Measurements from ENCODE around the gene MINDY2.

The MINDY2 gene, protein sequence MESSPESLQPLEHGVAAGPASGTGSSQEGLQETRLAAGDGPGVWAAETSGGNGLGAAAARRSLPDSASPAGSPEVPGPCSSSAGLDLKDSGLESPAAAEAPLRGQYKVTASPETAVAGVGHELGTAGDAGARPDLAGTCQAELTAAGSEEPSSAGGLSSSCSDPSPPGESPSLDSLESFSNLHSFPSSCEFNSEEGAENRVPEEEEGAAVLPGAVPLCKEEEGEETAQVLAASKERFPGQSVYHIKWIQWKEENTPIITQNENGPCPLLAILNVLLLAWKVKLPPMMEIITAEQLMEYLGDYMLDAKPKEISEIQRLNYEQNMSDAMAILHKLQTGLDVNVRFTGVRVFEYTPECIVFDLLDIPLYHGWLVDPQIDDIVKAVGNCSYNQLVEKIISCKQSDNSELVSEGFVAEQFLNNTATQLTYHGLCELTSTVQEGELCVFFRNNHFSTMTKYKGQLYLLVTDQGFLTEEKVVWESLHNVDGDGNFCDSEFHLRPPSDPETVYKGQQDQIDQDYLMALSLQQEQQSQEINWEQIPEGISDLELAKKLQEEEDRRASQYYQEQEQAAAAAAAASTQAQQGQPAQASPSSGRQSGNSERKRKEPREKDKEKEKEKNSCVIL
- 37.2 to 45.9 (median 44.4) reads per million in 3 donors for total RNA-seq

DNA sequence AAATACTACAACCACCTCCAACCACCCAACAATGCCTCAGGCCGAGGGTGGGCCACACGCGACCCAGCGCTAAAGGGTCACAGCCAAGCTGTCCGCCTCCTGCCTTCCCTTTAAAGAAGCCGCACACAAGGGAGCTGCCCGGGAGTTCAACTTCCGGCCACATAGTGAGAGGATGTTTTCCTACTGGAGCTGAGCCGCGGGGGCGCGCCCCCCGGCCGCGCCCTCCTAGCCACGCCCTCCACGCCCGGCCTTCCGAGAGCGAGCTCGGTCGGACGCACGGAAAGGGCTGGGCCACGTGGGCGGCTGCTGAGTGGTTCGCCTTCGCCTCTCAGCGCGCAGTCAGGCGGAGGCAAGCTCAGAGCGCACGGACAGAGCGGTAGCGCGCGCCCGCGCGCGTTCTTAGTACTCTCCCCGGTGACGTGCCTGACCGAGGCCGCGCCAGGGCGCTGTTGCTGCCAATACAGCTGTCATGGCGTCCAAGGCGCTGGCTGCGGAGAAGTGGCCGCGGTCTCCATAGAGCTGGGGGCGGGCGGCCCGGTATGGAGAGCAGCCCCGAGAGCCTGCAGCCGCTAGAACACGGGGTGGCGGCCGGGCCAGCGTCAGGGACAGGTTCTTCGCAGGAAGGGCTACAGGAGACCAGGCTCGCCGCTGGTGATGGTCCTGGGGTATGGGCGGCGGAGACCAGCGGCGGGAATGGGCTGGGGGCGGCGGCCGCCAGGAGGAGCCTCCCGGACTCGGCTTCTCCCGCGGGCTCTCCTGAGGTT, at the start of gene MINDY2:
Gene MINDY2 (plus strand): TSS at position 446 of the 764 bp plus-strand sequence. CDS start 94 bp downstream, at position 540.
- no peaks in the 10 kb centered on the region for H3K27me3 ChIP-seq (replicated peaks; ENCODE audit: control insufficient read depth, insufficient read depth, low read length, poor library complexity, severe bottlenecking)
- H3K9me3 ChIP-seq (ENCODE audit: control insufficient read depth, low read length), result no peaks in the 10 kb centered on the region
- peak; percentile 80 to 87 (median 84) for DNase-seq
- H3K4me1 ChIP-seq (ENCODE audit: control insufficient read depth, insufficient read depth, low read length, poor library complexity, severe bottlenecking), result peaks cover 13% of the 10 kb centered on the region
- peak within 1 kb of the TSS; percentile 64 for H3K27ac ChIP-seq (ENCODE audit: insufficient read depth, low read length, poor library complexity, severe bottlenecking)
- no peaks in the 10 kb centered on the region for H3K36me3 ChIP-seq (ENCODE audit: control insufficient read depth, insufficient read depth, low read length)
- peak within 1 kb of the TSS; percentile 99 for H3K4me3 ChIP-seq (ENCODE audit: insufficient read depth, low read depth, low read length, poor library complexity, severe bottlenecking)

DNA sequence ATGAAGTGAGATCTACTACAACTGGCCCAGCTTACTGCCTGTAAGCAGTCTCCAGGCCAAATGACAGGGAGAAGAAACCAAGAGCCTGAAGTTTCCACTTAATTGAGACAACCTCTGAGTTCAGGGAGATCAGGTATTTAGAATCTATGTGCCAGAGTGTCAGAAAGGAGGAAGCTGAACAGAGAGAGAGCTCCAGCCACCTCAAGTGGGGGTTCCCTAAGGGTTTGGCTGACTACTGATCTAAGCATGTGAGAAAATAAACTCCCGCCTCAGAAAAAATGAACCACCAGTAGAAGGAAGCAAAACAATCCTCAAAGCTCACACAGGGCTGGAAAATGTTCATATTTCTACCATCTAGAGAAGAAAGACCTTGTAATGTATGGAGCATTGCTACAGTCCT, 46.6 kb upstream of the MINDY2 start:
- Histone ChIP-seq H3K4me3 (ENCODE audit: insufficient read depth, low read depth, low read length, poor library complexity, severe bottlenecking) (no peak overlapping the region), H3K36me3 (ENCODE audit: control insufficient read depth, insufficient read depth, low read length) (no peaks in the 10 kb centered on the region), H3K4me1 (ENCODE audit: control insufficient read depth, insufficient read depth, low read length, poor library complexity, severe bottlenecking) (no peaks in the 10 kb centered on the region), H3K27me3 (replicated peaks; ENCODE audit: control insufficient read depth, insufficient read depth, low read length, poor library complexity, severe bottlenecking) (no peaks in the 10 kb centered on the region), H3K27ac (ENCODE audit: insufficient read depth, low read length, poor library complexity, severe bottlenecking) (no peak overlapping the region), H3K9me3 (ENCODE audit: control insufficient read depth, low read length) (no peaks in the 10 kb centered on the region)
- no peak for DNase-seq

DNA sequence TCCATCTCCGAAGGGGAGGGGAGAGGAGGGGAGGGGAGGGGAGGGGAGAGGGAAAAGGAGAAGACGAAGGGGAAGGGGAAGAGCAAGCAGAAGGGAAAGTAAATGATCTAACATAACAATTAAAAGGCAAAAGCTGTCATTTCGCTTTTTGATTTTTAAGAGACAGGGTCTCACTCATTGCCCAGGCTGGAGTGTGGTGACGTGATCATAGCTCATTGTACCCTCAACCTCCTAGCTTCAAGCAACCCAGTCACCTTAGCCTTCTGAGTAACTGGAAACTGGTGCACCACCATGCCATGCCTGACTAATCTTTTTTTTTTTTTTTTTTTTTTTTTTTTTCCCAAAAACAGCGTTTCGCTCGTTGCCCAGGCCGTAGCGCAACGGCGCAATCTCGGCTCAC, 44.2 kb upstream of the MINDY2 start:
- H3K27me3 ChIP-seq (replicated peaks; ENCODE audit: control insufficient read depth, insufficient read depth, low read length, poor library complexity, severe bottlenecking), result no peaks in the 10 kb centered on the region
- no peaks in the 10 kb centered on the region for H3K9me3 ChIP-seq (ENCODE audit: control insufficient read depth, low read length)
- H3K36me3 ChIP-seq (ENCODE audit: control insufficient read depth, insufficient read depth, low read length), result no peaks in the 10 kb centered on the region
- H3K4me3 ChIP-seq (ENCODE audit: insufficient read depth, low read depth, low read length, poor library complexity, severe bottlenecking), result no peak overlapping the region
- no peaks in the 10 kb centered on the region for H3K4me1 ChIP-seq (ENCODE audit: control insufficient read depth, insufficient read depth, low read length, poor library complexity, severe bottlenecking)
- no peak for DNase-seq
- H3K27ac ChIP-seq (ENCODE audit: insufficient read depth, low read length, poor library complexity, severe bottlenecking), result no peak overlapping the region

DNA sequence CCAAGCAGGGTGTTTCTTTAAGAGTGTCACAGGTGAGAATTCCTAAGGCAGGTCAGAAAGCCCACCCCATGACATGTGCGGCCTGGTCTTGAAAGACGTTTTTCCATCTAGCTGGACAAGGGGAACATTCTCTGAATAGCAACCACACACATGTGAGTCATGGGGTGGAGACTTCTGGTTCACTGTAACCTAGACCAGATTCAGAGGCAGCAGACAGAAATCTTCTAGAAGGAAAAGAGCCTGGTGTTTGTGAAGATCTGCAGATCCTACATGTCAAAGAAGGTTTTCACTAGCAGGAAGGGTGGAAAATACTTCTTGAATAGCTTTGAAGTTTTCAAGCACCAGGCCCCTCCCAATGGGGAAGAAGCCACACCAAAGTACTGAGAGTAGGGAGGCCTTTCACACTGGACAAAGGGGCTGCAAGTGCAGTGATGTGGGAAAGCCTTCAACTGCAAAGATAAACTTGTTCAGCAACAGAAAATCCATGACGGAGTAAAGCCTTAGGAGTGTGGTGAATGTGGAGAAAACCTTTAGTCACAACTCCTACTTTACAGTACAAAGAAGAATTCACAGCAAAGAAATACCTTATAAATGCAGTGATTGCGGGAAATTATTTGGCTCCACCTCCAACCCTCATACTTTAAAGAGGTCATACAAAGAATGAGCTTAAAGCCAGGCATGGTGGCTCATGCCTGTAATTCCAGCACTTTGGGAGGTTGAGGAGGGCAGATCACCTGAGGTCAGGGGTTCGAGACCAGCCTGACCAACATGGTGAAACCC, 39.2 kb upstream of the MINDY2 start:
- no peak for DNase-seq
- no peaks in the 10 kb centered on the region for H3K27me3 ChIP-seq (replicated peaks; ENCODE audit: control insufficient read depth, insufficient read depth, low read length, poor library complexity, severe bottlenecking)
- H3K9me3 ChIP-seq (ENCODE audit: control insufficient read depth, low read length), result no peaks in the 10 kb centered on the region
- H3K4me1 ChIP-seq (ENCODE audit: control insufficient read depth, insufficient read depth, low read length, poor library complexity, severe bottlenecking), result peaks cover 5% of the 10 kb centered on the region
- no peak overlapping the region for H3K27ac ChIP-seq (ENCODE audit: insufficient read depth, low read length, poor library complexity, severe bottlenecking)
- no peak overlapping the region for H3K4me3 ChIP-seq (ENCODE audit: insufficient read depth, low read depth, low read length, poor library complexity, severe bottlenecking)
- H3K36me3 ChIP-seq (ENCODE audit: control insufficient read depth, insufficient read depth, low read length), result no peaks in the 10 kb centered on the region

DNA sequence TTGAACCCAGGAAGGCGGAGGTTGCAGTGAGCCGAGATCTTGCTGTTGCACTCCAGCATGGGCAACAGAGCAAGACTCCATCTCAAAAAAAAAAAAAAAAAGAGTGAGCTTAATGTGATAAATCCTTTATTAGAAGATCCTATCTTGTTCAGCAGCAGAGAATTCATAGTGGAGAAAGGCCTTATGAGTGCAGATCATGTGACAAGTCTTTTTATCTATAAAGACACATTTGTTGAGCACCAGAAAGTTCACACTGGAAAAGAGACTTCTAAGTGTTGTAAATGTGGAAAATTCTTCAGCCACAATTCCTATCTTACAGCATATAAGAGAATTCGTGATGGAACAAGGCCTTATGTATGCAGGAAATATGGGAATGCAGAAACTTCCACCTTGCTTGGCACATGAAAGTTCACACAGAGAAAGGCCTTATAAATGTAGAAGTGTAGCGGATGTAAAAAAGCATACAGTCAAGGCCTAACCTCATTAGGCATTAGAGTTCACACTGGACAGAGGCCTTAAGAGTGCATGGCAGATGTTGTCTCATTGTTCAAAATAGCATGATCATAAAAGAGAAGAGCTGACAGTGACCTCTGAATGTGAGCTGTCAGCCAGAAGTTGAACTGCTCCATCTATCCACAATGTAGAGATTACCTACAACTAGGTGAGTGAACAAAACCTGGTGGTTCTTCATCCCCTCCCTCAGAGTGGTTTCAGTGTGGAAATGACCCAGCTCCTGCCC, 38.3 kb upstream of the MINDY2 start:
- peaks cover 5% of the 10 kb centered on the region for H3K4me1 ChIP-seq (ENCODE audit: control insufficient read depth, insufficient read depth, low read length, poor library complexity, severe bottlenecking)
- no peaks in the 10 kb centered on the region for H3K27me3 ChIP-seq (replicated peaks; ENCODE audit: control insufficient read depth, insufficient read depth, low read length, poor library complexity, severe bottlenecking)
- no peak overlapping the region for H3K27ac ChIP-seq (ENCODE audit: insufficient read depth, low read length, poor library complexity, severe bottlenecking)
- H3K4me3 ChIP-seq (ENCODE audit: insufficient read depth, low read depth, low read length, poor library complexity, severe bottlenecking), result no peak overlapping the region
- H3K36me3 ChIP-seq (ENCODE audit: control insufficient read depth, insufficient read depth, low read length), result no peaks in the 10 kb centered on the region
- no peaks in the 10 kb centered on the region for H3K9me3 ChIP-seq (ENCODE audit: control insufficient read depth, low read length)
- DNase-seq, result no peak

DNA sequence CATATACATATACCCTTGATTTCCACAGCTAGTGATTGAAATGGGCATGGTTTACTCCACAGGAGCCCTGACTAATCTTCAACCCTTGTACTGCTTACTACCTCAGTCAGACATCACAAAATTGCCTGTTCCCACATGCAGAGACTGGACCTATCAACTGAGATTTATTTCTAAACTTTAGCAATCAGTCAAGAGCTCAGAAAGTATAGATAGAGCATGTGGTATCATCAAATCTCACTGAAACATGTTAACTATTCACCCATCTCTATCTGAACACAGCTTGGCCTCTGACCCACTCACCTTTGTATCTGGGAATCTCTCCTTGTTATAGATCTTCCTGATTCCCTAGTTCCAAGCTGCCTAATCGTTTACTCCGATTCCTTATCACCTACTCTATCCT, 36.2 kb upstream of the MINDY2 start:
- no peaks in the 10 kb centered on the region for H3K27me3 ChIP-seq (replicated peaks; ENCODE audit: control insufficient read depth, insufficient read depth, low read length, poor library complexity, severe bottlenecking)
- H3K4me3 ChIP-seq (ENCODE audit: insufficient read depth, low read depth, low read length, poor library complexity, severe bottlenecking), result no peak overlapping the region
- H3K36me3 ChIP-seq (ENCODE audit: control insufficient read depth, insufficient read depth, low read length), result no peaks in the 10 kb centered on the region
- no peaks in the 10 kb centered on the region for H3K9me3 ChIP-seq (ENCODE audit: control insufficient read depth, low read length)
- no peak overlapping the region for H3K27ac ChIP-seq (ENCODE audit: insufficient read depth, low read length, poor library complexity, severe bottlenecking)
- DNase-seq, result no peak
- peaks cover 11% of the 10 kb centered on the region for H3K4me1 ChIP-seq (ENCODE audit: control insufficient read depth, insufficient read depth, low read length, poor library complexity, severe bottlenecking)

DNA sequence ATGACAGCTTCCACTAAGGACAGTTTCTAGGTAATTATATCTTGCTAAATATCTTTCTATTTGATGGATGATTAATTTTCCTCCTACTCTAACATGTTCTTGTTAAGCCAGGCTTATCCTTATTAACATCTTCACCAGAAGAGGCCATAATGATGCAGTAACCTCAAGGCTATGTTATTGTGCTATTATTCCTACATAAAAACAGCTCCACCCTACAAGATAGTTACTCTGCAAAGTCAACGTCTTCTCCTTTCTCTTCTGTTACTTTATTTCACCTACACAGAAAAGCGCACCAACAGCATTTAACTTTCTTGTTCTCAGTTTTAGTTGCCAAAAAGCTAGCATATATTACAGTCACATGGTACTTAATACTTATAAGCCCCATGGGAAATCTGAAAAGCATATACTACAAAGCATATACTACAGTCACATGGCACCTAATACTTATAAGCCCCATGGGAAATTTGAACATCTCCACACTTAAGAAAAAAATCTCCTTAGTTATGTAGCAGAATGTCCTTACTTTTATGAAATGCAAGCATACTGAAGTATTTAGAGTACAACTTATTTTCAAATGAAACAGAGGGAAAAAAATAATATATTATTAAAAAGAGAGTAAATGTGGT, 35.0 kb upstream of the MINDY2 start:
- no peaks in the 10 kb centered on the region for H3K27me3 ChIP-seq (replicated peaks; ENCODE audit: control insufficient read depth, insufficient read depth, low read length, poor library complexity, severe bottlenecking)
- peaks cover 11% of the 10 kb centered on the region for H3K4me1 ChIP-seq (ENCODE audit: control insufficient read depth, insufficient read depth, low read length, poor library complexity, severe bottlenecking)
- DNase-seq, result no peak
- no peaks in the 10 kb centered on the region for H3K36me3 ChIP-seq (ENCODE audit: control insufficient read depth, insufficient read depth, low read length)
- no peak overlapping the region for H3K4me3 ChIP-seq (ENCODE audit: insufficient read depth, low read depth, low read length, poor library complexity, severe bottlenecking)
- H3K27ac ChIP-seq (ENCODE audit: insufficient read depth, low read length, poor library complexity, severe bottlenecking), result no peak overlapping the region
- H3K9me3 ChIP-seq (ENCODE audit: control insufficient read depth, low read length), result no peaks in the 10 kb centered on the region

DNA sequence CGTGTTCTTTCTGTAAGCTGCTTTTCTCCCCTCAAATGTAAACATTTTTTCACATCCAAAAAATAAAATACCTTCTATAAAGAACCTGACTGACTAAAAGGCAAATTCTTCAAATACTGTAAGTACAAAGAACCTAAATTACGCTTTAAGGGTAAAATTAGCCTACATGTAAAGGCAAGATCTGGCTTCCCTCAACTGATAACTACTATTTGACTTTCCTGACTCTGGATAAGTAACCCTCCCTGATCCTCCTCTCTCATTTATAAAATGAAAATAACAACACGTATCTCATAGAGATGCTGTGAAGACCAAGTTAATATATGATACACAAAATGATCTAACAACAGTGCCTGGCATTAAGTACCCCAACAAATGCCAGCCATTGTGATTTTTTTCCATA, 33.8 kb upstream of the MINDY2 start:
- peaks cover 11% of the 10 kb centered on the region for H3K4me1 ChIP-seq (ENCODE audit: control insufficient read depth, insufficient read depth, low read length, poor library complexity, severe bottlenecking)
- H3K4me3 ChIP-seq (ENCODE audit: insufficient read depth, low read depth, low read length, poor library complexity, severe bottlenecking), result no peak overlapping the region
- H3K27ac ChIP-seq (ENCODE audit: insufficient read depth, low read length, poor library complexity, severe bottlenecking), result no peak overlapping the region
- DNase-seq, result no peak
- H3K9me3 ChIP-seq (ENCODE audit: control insufficient read depth, low read length), result no peaks in the 10 kb centered on the region
- no peaks in the 10 kb centered on the region for H3K36me3 ChIP-seq (ENCODE audit: control insufficient read depth, insufficient read depth, low read length)
- no peaks in the 10 kb centered on the region for H3K27me3 ChIP-seq (replicated peaks; ENCODE audit: control insufficient read depth, insufficient read depth, low read length, poor library complexity, severe bottlenecking)

All from effector memory CD4-positive, alpha-beta T cell (primary cell).